ENCODE measurements around the gene AANAT. TPM values are rescaled to one million over a fixed set of nuclear protein-coding genes. Genes with fewer than 3 reads are reported as not detected.

AANAT gene
- total and polyA plus RNA-seq, 10 donors: 0.19 to 0.22 TPM; not detected in 8

DNA sequence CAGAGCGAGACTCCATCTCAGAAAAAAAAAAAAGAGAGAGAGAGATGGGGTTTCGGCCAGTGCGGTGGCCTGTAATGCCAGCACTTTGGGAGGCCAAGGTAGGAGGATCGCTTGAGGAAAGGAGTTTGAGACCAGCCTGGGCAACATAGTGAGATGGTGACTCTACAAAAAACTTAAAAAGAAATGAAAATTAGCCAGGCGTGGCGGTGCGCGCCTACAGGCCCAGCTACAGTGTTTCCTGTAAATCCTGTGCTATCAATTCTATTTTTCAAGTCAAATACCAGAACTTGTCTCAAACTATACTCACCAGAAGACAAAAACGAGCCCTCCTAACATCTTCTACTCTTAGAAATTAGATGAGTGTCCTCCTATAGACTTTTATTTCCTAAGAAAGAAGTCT is 33.7 kb upstream of the AANAT start:
- no peak overlapping the region for H3K4me3 ChIP-seq
- peak overlapping the region in 2 of 8 donors; percentile 9 to 33 for H3K27ac ChIP-seq
- peaks cover 0 to 72% (median 19%) of the 10 kb centered on the region in 6 donors for H3K4me1 ChIP-seq
- TF ChIP-seq POLR2A (IDR thresholded peaks at IDR 0.05) (no peak), POLR2AphosphoS5 (IDR thresholded peaks at IDR 0.05) (no peak), CTCF (IDR thresholded peaks at IDR 0.05 in 8 of 11, conservative IDR thresholded peaks at IDR 0.05 in 3 of 11) (no peak)
- no peaks in the 10 kb centered on the region for H3K27me3 ChIP-seq (replicated peaks in 1 of 7)
- WGBS, 5 donors: 81 to 93% (median 85%) methylated on average over 9 of the region's 9 CpGs
- H3K9me3 ChIP-seq: no peaks in the 10 kb centered on the region
- intact Hi-C loops (cut with DNase I; ENCODE audit: low total_unique reads): no loop called here
- no peak for DNase-seq
- peaks cover 0 to 10% (median 0%) of the 10 kb centered on the region in 6 donors for H3K36me3 ChIP-seq

GRCh38 chr17:76434870-76435269 is 32.5 kb upstream of the AANAT start:
- no peak overlapping the region for H3K4me3 ChIP-seq
- TF ChIP-seq CTCF (IDR thresholded peaks at IDR 0.05 in 8 of 11, conservative IDR thresholded peaks at IDR 0.05 in 3 of 11) (no peak), POLR2AphosphoS5 (IDR thresholded peaks at IDR 0.05) (no peak), POLR2A (IDR thresholded peaks at IDR 0.05) (no peak)
- DNase-seq: no peak
- 93 to 97% (median 96%) methylated on average over 7 of the region's 7 CpGs for WGBS, 5 donors
- H3K4me1 ChIP-seq: peaks cover 0 to 72% (median 15%) of the 10 kb centered on the region in 6 donors
- no peaks in the 10 kb centered on the region for H3K9me3 ChIP-seq
- H3K27me3 ChIP-seq (replicated peaks in 1 of 7): no peaks in the 10 kb centered on the region
- H3K27ac ChIP-seq: no peak overlapping the region
- peaks cover 0 to 10% (median 0%) of the 10 kb centered on the region in 6 donors for H3K36me3 ChIP-seq
- intact Hi-C loops (cut with DNase I; ENCODE audit: low total_unique reads): no loop called here

DNA sequence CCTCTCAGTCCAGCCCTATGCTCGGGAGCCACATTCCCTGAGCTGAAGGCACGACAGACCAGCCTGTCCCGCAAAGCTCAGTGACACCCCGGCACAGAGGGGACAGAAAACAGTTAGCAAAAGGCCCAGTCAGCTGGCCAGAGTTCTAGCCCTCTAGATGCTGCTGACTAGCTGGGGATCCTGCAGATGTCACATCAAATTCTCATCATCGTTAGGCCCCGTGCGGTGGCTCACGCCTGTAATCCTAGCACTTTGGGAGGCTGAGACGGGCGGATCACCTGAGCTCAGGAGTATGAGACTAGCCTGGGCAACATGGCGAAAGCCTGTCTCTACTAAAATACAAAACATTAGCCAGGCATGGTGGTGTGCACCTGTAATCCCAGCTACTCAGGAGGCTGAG is 31.7 kb upstream of the AANAT start:
- Histone ChIP-seq H3K36me3 (peaks cover 0 to 10% (median 0%) of the 10 kb centered on the region in 6 donors), H3K27ac (no peak overlapping the region), H3K4me3 (no peak overlapping the region), H3K9me3 (no peaks in the 10 kb centered on the region), H3K27me3 (replicated peaks in 1 of 7) (no peaks in the 10 kb centered on the region), H3K4me1 (peaks cover 0 to 71% (median 14%) of the 10 kb centered on the region in 6 donors)
- intact Hi-C loops (cut with DNase I; ENCODE audit: low total_unique reads): no loop called here
- WGBS, 5 donors: 95 to 98% (median 97%) methylated on average over 10 to 11 of the region's 11 CpGs
- DNase-seq: no peak
- no peak for TF ChIP-seq POLR2A (IDR thresholded peaks at IDR 0.05)
- TF ChIP-seq CTCF (IDR thresholded peaks at IDR 0.05 in 8 of 11, conservative IDR thresholded peaks at IDR 0.05 in 3 of 11): no peak
- no peak for TF ChIP-seq POLR2AphosphoS5 (IDR thresholded peaks at IDR 0.05)

DNA sequence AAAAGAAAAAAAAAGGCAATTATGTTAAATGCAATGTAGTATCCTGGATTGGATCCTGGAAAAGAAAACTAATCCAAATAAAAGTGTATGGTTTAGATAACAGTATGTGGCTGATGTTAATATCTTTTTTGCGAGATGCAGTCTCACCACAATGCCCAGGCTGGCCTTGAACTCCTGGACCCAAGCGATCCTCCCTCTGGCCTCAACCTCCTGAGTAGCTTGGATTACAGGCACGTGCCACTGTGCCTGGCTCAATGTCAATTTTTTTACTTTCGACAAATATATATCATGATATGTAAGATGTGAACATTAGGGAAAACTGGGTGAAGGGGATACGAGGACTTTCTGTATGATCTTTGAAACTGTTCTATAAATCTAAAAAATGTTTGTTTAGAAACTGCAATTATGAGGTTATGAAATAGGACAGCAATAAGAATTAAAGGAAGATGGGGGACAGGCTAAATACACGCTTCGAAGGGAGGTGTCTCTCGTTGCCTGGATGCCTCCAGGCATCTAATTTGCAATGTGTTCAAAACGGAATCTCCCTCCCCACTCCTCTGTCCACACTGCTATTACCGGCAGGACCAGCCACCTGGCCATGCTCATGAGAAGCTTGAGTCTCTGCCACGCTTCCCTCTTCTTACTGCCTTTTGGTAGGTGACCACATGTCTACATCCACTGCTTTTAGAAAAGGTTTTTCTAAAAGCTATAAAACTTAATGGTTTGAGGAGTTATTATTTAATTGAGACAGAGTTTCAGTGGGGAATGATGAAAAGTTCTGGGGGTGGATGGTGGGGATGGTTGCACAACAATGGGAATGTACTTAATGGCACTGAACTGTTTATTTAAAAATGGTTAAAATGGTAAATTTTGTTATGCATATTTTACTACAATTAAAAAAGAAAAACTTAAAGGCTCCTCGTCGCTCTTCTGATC is 29.7 kb upstream of the AANAT start:
- DNase-seq: no peak
- 79 to 92% (median 81%) methylated on average over 13 of the region's 13 CpGs for WGBS, 5 donors
- Histone ChIP-seq H3K27me3 (replicated peaks in 1 of 7) (no peaks in the 10 kb centered on the region), H3K36me3 (peaks cover 0 to 10% (median 0%) of the 10 kb centered on the region in 6 donors), H3K9me3 (no peaks in the 10 kb centered on the region), H3K4me3 (no peak overlapping the region), H3K4me1 (peaks cover 0 to 72% (median 25%) of the 10 kb centered on the region in 6 donors), H3K27ac (no peak overlapping the region)
- intact Hi-C loops (cut with DNase I; ENCODE audit: low total_unique reads): no loop called here
- TF ChIP-seq CTCF (IDR thresholded peaks at IDR 0.05 in 8 of 11, conservative IDR thresholded peaks at IDR 0.05 in 3 of 11) (no peak), POLR2AphosphoS5 (IDR thresholded peaks at IDR 0.05) (no peak), POLR2A (IDR thresholded peaks at IDR 0.05) (no peak)

Data from spleen (tissue), 11 donors.